Stimulated activated CD4-positive, alpha-beta T cell treated with anti-CD3 and anti-CD28 coated beads, Interleukin-2, amount 100 ng/mL, for 24 hours (primary cell): ENCODE results near the gene PPP2R2C.

ENCODE experiments used
- DNase-seq, 2 donors: peaks; one replicate each; pipeline ENCODE4 v3.0.0-alpha.2; 2020

PPP2R2C gene

GRCh38 chr4:6375620-6376295 lies 96.7 kb downstream of the PPP2R2C start:
- no peak for DNase-seq

DNA sequence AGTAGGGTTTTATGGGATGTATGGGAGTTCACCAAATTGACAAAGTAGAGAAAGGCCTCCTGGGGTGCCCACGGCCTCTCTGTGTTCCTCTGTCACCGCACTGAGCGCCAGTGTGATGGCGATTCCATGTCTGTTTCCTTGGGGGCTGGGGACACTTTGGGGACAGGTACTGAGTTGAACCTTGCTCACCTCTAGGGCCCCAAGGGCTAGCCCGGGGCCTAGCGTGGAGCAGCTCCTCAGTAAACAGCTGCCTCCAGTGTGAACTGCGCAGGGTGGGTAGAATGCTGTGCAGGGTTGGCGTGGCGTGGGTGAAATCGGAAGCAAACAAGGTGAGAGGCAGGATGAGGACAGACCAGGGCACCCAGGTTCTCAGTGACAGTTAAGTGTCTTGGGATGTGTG lies 97.8 kb downstream of the PPP2R2C start:
- DNase-seq: no peak

GRCh38 chr4:6373541-6374410 lies 98.6 kb downstream of the PPP2R2C start:
- no peak for DNase-seq

DNA sequence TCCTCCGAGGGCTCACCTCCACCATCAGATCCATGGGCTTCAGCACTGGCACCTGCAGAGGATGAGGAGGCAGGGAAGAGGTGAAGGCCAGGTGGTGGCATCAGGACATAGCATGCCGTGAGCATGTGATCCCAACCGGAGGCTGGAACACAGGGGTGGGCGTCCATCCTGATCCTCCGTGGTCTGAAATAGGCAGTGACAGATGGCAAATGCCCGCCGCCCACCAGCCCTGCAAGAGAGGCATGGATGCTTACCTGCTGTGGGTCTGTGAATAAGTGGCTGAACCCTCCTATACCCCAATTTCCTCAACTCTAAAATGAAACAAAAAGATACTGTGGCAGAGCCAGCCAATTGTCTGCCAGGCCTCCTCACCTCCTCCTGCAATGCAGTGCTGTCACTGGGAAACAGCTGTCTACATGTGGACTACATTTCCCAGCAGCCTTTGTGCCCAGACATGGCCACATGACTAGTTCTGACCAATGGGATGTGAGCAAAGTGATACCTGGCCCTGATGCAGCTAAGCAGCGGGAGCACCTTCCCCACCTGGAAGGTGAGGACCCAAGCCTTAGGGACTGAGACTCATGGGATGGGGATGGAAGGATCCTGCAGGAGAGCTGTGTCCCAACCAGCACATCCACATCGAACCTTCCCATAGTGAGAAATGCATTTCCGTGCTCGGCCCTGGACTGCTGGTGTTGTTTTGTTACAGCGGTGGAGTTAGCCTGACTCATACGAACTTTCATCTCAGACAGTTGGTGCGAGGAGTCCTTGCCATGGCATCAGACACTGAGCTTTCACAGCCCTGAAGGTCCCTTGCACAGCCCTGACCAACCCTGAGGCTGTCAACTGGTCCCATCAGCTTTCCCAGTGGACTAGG lies 99.5 kb downstream of the PPP2R2C start:
- peak in 1 of 2 donors; percentile 10 for DNase-seq

GRCh38 chr4:6371812-6372211 lies 100.6 kb downstream of the PPP2R2C start:
- no peak for DNase-seq

- DNase-seq: no peak
These were observed 101.1 kb downstream of the PPP2R2C start for GRCh38 chr4:6371271-6371670.

DNA sequence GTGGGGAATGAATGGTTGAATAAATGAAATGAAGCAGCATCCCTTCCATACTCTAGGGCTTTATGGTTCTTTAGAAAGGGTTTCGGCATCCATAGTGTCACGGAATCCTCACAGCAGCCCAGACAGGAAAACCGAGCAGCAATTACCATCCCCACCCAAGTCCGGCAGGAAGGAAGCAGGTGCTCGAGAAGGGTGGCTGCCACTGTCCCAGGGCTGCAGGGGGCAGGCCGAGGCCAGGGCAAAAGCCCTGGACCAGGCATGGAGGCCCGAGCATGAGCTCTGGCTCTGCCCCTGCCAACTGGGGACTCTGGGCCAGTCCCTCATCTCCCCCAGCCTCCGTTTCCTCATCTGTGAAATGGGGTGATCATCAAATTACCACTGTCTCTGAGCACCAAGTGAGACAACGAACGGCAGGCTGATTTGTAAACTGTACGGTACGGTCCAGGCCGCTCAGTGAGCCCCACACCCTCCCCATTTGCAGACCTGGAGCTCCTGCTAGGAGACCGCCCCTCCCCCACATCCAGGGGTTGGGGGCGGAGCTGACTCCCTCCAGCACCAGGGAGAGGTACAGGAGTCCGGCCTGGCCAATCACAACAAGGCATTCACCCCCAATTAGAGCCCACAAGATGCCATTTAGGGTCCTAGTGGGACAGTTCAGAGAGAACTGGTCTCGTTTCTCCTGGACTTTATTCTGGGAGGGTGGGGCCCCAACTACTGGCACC lies 102.3 kb downstream of the PPP2R2C start:
- DNase-seq: no peak

DNA sequence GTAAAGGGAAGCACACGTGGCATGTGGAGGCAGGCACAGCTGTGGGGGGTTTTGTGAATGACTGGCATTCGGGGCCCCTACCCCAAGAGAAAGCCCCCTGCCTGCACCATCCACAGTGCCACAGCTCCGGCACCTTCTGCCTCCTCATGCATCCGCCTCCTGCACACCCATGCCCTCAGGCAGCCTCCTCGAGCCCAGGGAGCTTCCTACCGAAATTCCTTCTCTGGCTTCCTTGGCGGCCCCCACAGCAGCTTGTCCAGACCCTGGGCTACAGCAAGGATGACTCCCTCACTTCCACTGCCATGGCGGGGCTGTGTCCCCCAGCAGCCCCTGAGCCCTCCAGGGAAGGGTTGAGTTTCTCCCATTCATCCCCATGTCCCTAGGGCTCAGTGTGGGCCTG lies 102.9 kb downstream of the PPP2R2C start:
- DNase-seq: no peak

DNA sequence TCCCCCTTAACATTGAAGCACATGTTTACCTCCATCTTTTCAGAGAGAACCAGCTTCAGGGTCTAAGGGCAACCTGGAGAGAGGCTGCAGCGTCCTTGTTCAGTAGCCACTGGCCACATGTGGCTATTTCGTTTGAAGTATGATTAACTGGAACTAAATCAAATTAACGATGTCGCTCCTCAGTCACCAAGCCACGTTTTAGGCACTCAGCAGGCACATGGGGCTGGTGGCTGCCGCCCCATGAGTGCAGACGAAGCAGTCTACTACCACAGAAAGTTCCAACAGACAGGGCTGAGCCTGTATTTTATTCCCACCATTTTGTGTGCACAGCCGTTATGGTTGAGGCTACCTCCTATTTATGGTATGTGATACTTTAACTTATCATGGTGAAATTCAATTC lies 103.4 kb downstream of the PPP2R2C start:
- no peak for DNase-seq

- no peak for DNase-seq
These were observed 103.8 kb downstream of the PPP2R2C start for GRCh38 chr4:6368601-6369000.

DNA sequence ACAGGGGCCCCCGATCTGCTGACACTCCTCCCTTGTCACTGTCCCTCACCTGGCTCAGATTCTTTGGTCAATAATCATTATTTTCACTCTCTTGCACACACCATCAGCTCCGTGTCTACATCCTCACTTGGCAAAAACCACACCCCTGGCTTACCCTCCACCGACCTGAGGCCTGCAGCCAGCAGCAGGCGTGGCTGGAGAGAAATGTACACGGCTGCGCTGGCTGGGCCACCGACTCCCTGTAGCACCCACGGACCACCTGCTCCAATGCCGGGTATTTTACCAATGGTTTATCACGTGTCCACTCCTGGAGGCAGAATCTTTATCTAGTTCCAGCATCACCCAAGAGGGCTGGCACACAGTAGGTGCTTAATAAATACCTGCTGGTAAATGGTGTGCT lies 104.3 kb downstream of the PPP2R2C start:
- DNase-seq: no peak

DNA sequence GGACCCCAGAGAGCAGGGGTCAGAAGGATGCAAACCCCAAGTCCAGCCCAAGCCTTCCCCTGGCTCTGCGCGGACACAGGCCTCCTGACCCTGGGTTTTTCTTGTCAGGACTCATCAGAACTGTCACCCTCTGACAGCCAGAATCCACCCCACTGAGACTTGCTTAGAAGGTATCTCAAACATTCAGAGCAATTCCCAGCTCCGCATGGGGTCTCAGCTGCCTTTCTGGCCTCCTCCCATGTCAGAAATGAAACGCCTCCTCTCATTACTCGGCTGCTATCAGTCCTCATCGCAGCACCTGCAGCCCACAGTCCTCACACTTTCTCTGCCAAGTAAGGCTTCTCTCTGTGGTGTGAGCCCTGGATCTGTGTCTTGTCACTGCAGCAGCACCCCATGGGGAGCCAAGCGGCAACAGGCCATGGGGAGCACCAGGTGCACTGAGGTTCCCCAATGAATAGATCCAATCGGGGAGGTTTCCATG lies 105.0 kb downstream of the PPP2R2C start:
- DNase-seq: no peak

GRCh38 chr4:6366581-6366980 lies 105.8 kb downstream of the PPP2R2C start:
- no peak for DNase-seq

DNA sequence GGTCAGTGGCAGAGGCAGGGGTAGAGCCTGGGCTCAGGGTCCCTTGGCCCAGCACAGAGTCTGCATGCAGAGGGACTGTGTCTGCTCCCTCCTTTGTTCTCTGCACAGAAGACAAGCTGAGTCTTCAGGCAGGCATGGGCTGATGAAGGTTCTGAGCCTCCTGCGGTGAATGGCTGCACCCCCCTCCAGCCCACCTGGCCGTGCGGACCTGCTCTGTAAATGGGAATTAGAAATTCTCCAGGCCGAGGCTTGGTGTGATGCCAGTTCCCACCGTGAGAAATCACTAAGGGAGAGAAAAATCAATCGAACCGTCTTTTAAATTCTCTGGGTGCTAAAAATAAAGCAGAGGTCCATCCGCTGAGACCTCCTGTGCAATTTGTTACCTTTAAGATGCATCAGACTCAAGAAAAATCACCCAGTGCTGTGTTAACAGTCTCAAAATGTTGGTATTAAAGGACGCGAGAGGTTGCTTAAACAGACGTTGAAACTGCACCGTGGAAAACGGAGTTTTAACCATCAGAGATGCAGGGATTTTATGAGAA lies 106.8 kb downstream of the PPP2R2C start:
- DNase-seq: no peak

- DNase-seq: no peak
These were observed 107.8 kb downstream of the PPP2R2C start for GRCh38 chr4:6364581-6364980.

DNA sequence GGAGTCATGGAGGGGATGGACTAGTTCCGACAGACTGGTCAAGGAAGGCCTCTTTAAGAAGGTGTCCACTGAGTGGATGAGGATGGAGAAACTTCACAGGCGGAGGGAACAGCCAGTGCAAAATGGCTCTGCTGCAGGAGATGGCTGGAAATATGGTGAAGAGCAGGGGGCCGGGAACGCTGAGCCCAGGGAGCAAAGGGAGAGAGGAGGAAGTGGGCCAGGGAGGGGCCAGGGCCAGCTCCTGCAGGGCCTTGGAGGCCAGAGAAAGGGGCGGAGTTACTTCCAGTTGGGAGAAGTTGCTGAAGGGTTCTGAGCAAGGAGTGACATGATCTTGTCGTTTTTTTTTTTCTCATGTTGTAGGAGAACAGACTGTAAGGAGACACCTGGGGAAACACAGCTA lies 108.3 kb downstream of the PPP2R2C start:
- DNase-seq: no peak

DNA sequence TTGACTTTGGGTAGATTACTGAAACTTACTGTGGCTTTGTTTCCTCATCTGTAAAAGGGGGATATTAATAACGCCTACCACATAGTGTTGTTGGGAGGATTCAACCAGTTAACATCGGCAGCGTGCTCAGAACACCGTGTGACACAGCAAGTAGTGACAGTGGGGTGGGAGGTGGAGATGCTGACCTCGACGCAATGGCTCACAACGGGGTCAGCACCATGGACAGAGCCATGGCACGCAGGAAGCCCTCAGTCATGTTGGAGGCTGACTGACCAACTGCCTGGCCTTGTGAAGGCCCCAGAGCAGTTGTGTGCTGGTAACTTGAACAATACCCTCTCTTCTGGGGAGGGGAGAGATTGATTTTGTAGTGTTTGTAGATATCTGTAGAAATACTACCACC lies 109.5 kb downstream of the PPP2R2C start:
- DNase-seq: peak in 1 of 2 donors; percentile 42

DNA sequence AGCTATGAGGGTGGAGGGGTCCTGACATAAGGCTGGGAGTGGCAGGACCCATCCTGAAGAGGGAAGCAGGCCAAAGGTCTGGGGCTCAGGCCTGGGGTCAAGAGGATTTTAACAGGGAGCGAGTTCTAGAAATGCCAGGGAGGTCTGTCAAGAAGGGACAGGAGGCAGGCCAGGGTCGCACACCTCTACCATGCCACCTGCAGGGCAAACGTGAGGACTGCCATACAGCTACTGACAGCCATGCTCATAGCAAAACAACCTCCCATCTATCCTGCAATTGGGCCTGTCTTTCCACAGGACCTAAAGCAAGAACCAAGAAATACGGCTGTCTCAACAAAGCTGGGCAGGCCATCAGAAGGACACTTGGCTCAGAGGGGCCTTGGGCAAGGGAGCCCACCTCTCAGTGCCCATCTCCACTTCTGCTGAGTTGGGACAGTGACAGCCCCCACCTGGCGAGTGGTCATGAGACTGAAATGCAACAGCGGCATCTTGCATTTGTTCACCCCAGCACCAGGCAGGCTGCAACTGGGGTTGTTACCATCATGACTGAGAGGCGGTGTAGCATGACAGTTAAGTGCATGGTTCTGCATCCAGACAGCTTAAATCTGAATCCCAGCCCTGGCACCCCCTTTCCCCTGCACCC lies 110.0 kb downstream of the PPP2R2C start:
- no peak for DNase-seq

GRCh38 chr4:6361076-6361784 lies 111.2 kb downstream of the PPP2R2C start:
- DNase-seq: no peak

GRCh38 chr4:6360385-6360784 lies 112.0 kb downstream of the PPP2R2C start:
- DNase-seq: no peak
